Lower leg skin (tissue), 4 donors: ENCODE data around the gene NSMF. TPM values are rescaled to one million over a fixed set of nuclear protein-coding genes. Genes with fewer than 3 reads are reported as not detected.

Experiments used
- DNase-seq, 2 donors: peaks; one replicate each; pipeline ENCODE4 v3.0.0-alpha.2; 2019; ENCODE audit warnings: low spot score in 2 of 2
- H3K4me3 ChIP-seq: fragments of 200-600 bp; sonication (generic); 2 replicates; pipeline ENCODE4 v1.5.1; 2017; ENCODE audit warnings: mild to moderate bottlenecking, low read depth; ENCODE audit not compliant: poor library complexity, severe bottlenecking
- CTCF ChIP-seq, 3 donors: fragments of 450-650 bp; IDR thresholded peaks; one replicate each; pipeline ENCODE4 v1.5.1; 2016; ENCODE audit warnings: antibody characterized with exemption in 3 of 3, mild to moderate bottlenecking in 3 of 3, moderate library complexity in 2 of 3
- POLR2A ChIP-seq, 2 donors: fragments of 450-650 bp; IDR thresholded peaks; one replicate each; pipeline ENCODE4 v1.6.1; 2016 to 2017; ENCODE audit warnings: antibody characterized with exemption in 2 of 2, mild to moderate bottlenecking in 1 of 2, moderate library complexity in 1 of 2
- WGBS, 2 donors: methylation state at CpG; one replicate each; pipeline ENCODE4 v1.1.5; 2018; 5-methylcytosine and 5-hydroxymethylcytosine counted together
- intact Hi-C: fragments of 100-400 bp; cut with DNase I; formaldehyde crosslinking; loops from one replicate; pipeline ENCODE4 v1.15.0; 2023; ENCODE audit warnings: low total_unique reads
- total RNA-seq, 4 donors: library from RNA; depleted of rRNA; stranded (reverse); fragments of >200 nt; gene quantifications; one replicate each; pipeline ENCODE4 v1.1.0, GENCODE V29; 2016

The NSMF gene
- total RNA-seq, 4 donors from 2014 or later, result 18.6 to 41.8 (median 24.3) TPM

DNA sequence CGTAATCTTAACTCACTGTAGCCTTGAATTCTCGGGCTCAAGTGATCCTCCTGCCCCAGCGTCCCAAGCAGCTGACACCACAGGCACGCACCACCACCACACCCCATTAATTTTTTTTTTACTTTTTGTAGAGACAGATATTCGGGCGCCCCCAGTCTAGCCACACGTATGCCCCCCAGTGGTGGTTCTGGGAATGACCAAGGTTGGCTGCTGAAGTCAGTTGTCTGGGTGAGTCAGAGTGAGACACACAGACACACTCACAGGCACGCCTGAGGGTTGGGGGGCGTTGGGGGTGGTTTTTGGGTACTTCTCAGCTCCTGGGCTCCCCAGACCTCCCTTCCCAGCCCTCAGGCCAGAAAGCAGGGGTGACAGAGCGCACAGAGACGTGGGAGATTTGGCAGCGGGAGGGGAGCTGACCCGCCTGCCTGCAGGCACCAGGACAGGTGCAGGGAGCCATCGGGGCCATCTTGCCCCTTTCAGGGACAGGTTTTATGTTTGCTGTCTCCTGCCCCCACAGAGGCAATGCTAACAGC lies 13.8 kb downstream of the NSMF start:
- 14 to 17% methylated on average over 14 of the region's 14 CpGs for WGBS, 2 donors
- TF ChIP-seq POLR2A (IDR thresholded peaks at IDR 0.05) (no peak), CTCF (IDR thresholded peaks at IDR 0.05) (peak in 1 of 3 donors; percentile 64)
- peak; percentile 84 to 98 for DNase-seq
- intact Hi-C loops, result no loop called here
- no peak overlapping the region for H3K4me3 ChIP-seq

DNA sequence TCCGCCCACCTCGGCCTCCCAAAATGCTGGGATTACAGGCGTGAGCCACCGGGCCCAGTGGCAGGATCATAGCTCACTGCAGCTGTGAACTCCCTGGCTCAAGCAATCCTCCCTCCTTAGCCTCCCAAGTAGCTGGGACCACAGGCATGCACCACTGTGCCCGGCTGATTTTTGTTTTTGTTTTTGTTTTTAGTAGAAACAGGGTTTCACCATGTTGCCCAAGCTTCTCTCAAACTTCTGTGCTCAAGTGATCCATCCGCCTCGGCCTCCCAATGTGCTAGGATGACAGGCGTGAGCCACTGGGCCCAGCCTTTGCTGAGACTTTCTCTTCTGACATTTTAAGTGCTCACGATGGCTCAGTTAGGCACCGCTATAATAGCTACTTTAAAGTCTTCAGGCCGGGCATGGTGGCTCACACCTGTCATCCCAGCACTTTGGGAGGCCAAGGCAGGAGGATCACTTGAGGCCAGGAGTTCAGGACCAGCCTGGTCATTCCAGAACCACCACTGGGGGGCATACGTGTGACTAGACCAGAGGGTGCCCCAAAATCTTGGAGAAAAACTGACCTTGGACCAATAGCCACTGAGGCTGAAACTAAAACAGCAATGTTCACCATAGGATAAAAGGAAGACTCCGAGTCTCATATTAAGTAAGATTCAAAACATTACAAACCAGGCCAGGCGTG lies 14.9 kb downstream of the NSMF start:
- intact Hi-C loops, result no loop called here
- WGBS, 2 donors, result 87 to 89% methylated on average over 14 of the region's 14 CpGs

DNA sequence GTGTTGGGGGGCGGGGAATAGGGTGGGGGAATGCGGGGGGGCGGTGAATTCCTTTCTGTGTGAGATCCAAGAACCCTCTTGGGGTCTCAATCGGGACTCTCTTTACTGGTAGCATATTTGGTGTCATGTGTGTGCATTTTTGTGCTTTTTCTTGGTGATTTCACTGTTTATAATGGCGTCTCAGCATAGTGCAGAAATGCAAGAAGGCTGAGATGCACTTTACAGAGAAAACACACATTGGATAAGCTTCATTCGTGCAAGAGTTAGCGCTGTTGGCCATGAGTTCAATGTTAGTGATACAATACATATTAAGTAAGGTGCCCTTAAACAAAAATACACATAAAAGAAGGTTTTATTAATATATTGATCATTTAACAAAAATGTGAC lies 17.2 kb downstream of the NSMF start:
- intact Hi-C loops, result no loop called here
- TF ChIP-seq POLR2A (IDR thresholded peaks at IDR 0.05) (no peak), CTCF (IDR thresholded peaks at IDR 0.05) (no peak)
- H3K4me3 ChIP-seq, result no peak overlapping the region
- DNase-seq, result no peak
- WGBS, 2 donors, result 13 to 25% methylated on average over 6 to 7 of the region's 7 CpGs

More for the DNA sequence above, 14.9 kb downstream of the NSMF start:
- TF ChIP-seq POLR2A (IDR thresholded peaks at IDR 0.05), result no peak
- no peak for TF ChIP-seq CTCF (IDR thresholded peaks at IDR 0.05)
- H3K4me3 ChIP-seq, result no peak overlapping the region
- no peak for DNase-seq

- DNase-seq, result peak in 1 of 2 donors; percentile 85
- TF ChIP-seq POLR2A (IDR thresholded peaks at IDR 0.05), result no peak
- TF ChIP-seq CTCF (IDR thresholded peaks at IDR 0.05), result no peak
- no peak within 1 kb of the TSS for H3K4me3 ChIP-seq
- 2% methylated on average over 9 of the region's 62 CpGs; no CpG with 5 or more reads in 1 of the 2 donors for WGBS, 2 donors
- intact Hi-C loops, result no loop called here
These were observed 17.7 kb downstream of the NSMF start, which contains the start of gene ENTPD8 for GRCh38 chr9:137441289-137441934. TSS of gene ENTPD8 (minus strand) at chr9:137441357. CDS start at chr9:137438285, 3,072 bp downstream.

- peak in 1 of 2 donors; percentile 83 for DNase-seq
- no peak for TF ChIP-seq POLR2A (IDR thresholded peaks at IDR 0.05)
- H3K4me3 ChIP-seq, result no peak overlapping the region
- WGBS, 2 donors, result 66 to 69% methylated on average over 18 of the region's 18 CpGs
- intact Hi-C loops, result no loop called here
These were observed 19.9 kb downstream of the NSMF start for GRCh38 chr9:137439158-137439714.

DNA sequence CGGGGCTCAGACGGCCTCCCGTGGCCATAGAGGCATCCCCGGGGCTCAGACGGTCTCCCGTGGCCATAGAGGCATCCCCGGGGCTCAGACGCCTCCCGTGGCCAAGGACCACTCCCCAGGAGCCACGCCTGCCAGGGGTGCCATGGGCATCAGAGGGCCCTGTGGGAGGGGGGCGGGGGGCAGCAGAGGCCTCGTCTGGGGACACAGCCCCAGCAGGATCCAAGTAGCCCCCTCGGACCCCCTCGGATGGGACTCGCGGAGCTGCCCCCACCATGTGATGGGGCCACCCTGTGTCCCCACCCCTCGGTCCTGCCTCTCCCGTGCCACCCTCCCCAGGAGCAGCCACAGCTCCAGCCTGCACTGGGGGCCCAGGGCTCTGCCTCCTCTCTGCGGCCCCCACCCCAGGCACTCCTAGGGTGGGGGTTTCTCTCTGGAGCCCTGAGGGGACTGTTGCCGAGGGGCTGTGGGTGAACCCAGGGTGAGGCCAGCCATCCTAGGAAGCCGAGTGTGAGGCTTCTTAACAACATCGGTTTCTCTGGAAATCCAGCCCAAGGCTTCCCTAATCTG lies 20.5 kb downstream of the NSMF start:
- intact Hi-C loops, result no loop called here
- TF ChIP-seq CTCF (IDR thresholded peaks at IDR 0.05) (no peak), POLR2A (IDR thresholded peaks at IDR 0.05) (no peak)
- no peak overlapping the region for H3K4me3 ChIP-seq
- DNase-seq, result no peak
- 60 to 63% methylated on average over 3 to 17 of the region's 22 CpGs for WGBS, 2 donors
